IMR-90 (cell line): ENCODE results near the gene CRAMP1. TPM values are rescaled to one million over a fixed set of nuclear protein-coding genes. Genes with fewer than 3 reads are reported as not detected.
A peak's percentile ranks its signal among the peaks of the same experiment; 100 is the strongest.

ENCODE experiments used
- ATAC-seq: fragments of 200-7000 bp; cut with Tn5 transposase; 2 replicates; pipeline ENCODE4 v1.9.1; 2020; ENCODE audit warnings: low read depth, mild to moderate bottlenecking, moderate library complexity
- BruUV-seq: library from RNA; stranded (reverse); fragments of 400-500 nt; replicated peaks from 2 replicates; lab custom pipeline; 2021; lab: Mats Ljungman, UMichigan
- CTCF ChIA-PET: fragments of 300-600 bp; formaldehyde crosslinking; extraction: SDS; loops from one replicate; lab custom pipeline; 2021; ENCODE audit warnings: antibody characterized with exemption; lab: Yijun Ruan, JAX
- POLR2A ChIA-PET: fragments of 300-600 bp; sonication (Branson Sonifier 250); formaldehyde crosslinking; loops from one replicate; lab custom pipeline; 2022; ENCODE audit warnings: antibody characterized with exemption; ENCODE audit not compliant: unreplicated experiment; lab: Charles Lee
- DNase-seq: peaks from one replicate; pipeline ENCODE4 v3.0.0; 2013
- H2AFZ ChIP-seq: replicated peaks from 2 replicates; pipeline ENCODE3; 2013; ENCODE audit warnings: low read length, mild to moderate bottlenecking; ENCODE audit not compliant: poor library complexity
- H2AK5ac ChIP-seq: 2 replicates; pipeline ENCODE4 v1.6.1; 2013; ENCODE audit warnings: low read depth, low read length, inconsistent platforms
- H2AK9ac ChIP-seq: replicated peaks from 2 replicates; pipeline ENCODE3; 2013; ENCODE audit warnings: mild to moderate bottlenecking, low read depth, low read length, moderate library complexity; ENCODE audit not compliant: poor library complexity
- H2BK120ac ChIP-seq: 2 replicates; pipeline ENCODE4 v1.6.1; 2013; ENCODE audit warnings: low read depth, low read length, inconsistent platforms
- H2BK15ac ChIP-seq: 3 replicates; pipeline ENCODE4 v1.6.1; 2013; ENCODE audit warnings: low read depth, low read length, inconsistent platforms
- H2BK20ac ChIP-seq: 2 replicates; pipeline ENCODE4 v1.6.1; 2013; ENCODE audit warnings: low read depth, mild to moderate bottlenecking, inconsistent platforms, low read length, moderate library complexity
- H2BK5ac ChIP-seq: 2 replicates; pipeline ENCODE4 v1.6.1; 2013; ENCODE audit warnings: mild to moderate bottlenecking, low read depth, low read length, inconsistent platforms; ENCODE audit not compliant: poor library complexity, severe bottlenecking
- H3K14ac ChIP-seq: replicated peaks from 2 replicates; pipeline ENCODE4 v1.6.1; 2013; ENCODE audit warnings: low read depth, low read length, inconsistent platforms
- H3K18ac ChIP-seq: 2 replicates; pipeline ENCODE4 v1.6.1; 2013; ENCODE audit warnings: low read depth, low read length, control low read depth
- H3K23ac ChIP-seq: 2 replicates; pipeline ENCODE4 v1.6.1; 2013; ENCODE audit warnings: low read depth, low read length, inconsistent platforms
- H3K27ac ChIP-seq: 2 replicates; pipeline ENCODE4 v1.5.1; 2013; ENCODE audit warnings: mild to moderate bottlenecking, control low read depth, low read length; ENCODE audit not compliant: insufficient read depth
- H3K27me3 ChIP-seq: 2 replicates; pipeline ENCODE4 v1.6.1; 2013; ENCODE audit warnings: low read length; ENCODE audit not compliant: control insufficient read depth, insufficient read depth
- H3K36me3 ChIP-seq: 2 replicates; pipeline ENCODE4 v1.6.1; 2013; ENCODE audit warnings: low read length, mixed read lengths; ENCODE audit not compliant: control insufficient read depth, insufficient read depth
- H3K4ac ChIP-seq: 2 replicates; pipeline ENCODE4 v1.6.1; 2013; ENCODE audit warnings: low read depth, low read length, inconsistent platforms
- H3K4me1 ChIP-seq: 2 replicates; pipeline ENCODE4 v1.6.1; 2013; ENCODE audit warnings: low read length, mixed read lengths; ENCODE audit not compliant: control insufficient read depth, insufficient read depth
- H3K4me2 ChIP-seq: 2 replicates; pipeline ENCODE4 v1.6.1; 2013; ENCODE audit warnings: low read depth, mild to moderate bottlenecking, control low read depth, low read length, moderate library complexity
- H3K4me3 ChIP-seq: 2 replicates; pipeline ENCODE4 v1.5.1; 2013; ENCODE audit warnings: low read depth, mild to moderate bottlenecking, control low read depth, low read length, moderate library complexity; ENCODE audit not compliant: insufficient read depth
- H3K56ac ChIP-seq: 2 replicates; pipeline ENCODE4 v1.6.1; 2013; ENCODE audit warnings: low read length, inconsistent platforms; ENCODE audit not compliant: insufficient read depth; ENCODE audit errors: extremely low read depth
- H3K79me1 ChIP-seq, 2 experiments: 2 replicates each; pipeline ENCODE4 v1.6.1; 2013; ENCODE audit warnings: low read length in 2 of 2, inconsistent platforms in 1 of 2, low read depth in 1 of 2
- H3K9ac ChIP-seq: 2 replicates; pipeline ENCODE4 v1.6.1; 2013; ENCODE audit warnings: low read depth, low read length, control low read depth
- H3K9me1 ChIP-seq: 2 replicates; pipeline ENCODE4 v1.6.1; 2013; ENCODE audit warnings: low read length, inconsistent platforms; ENCODE audit not compliant: insufficient read depth
- H3K9me3 ChIP-seq: 2 replicates; pipeline ENCODE4 v1.6.1; 2013; ENCODE audit warnings: low read length; ENCODE audit not compliant: control insufficient read depth, insufficient read depth
- H4K20me1 ChIP-seq: 2 replicates; pipeline ENCODE4 v1.6.1; 2013; ENCODE audit warnings: low read length, inconsistent platforms; ENCODE audit not compliant: insufficient read depth
- H4K5ac ChIP-seq: 2 replicates; pipeline ENCODE4 v1.6.1; 2013; ENCODE audit warnings: mild to moderate bottlenecking, low read depth, low read length, control low read depth
- H4K8ac ChIP-seq, 2 experiments: 2 replicates each; pipeline ENCODE4 v1.6.1; 2013; ENCODE audit warnings: low read depth in 2 of 2, low read length in 2 of 2, control low read depth in 1 of 2, inconsistent platforms in 1 of 2
- H4K91ac ChIP-seq: 2 replicates; pipeline ENCODE4 v1.6.1; 2013; ENCODE audit warnings: low read depth, low read length, inconsistent platforms; ENCODE audit not compliant: insufficient read depth
- CEBPB ChIP-seq: IDR thresholded peaks from 2 replicates; pipeline ENCODE4 v1.6.1; 2012; ENCODE audit warnings: low read depth, low read length, improper control_type of control experiment
- CTCF ChIP-seq: conservative IDR thresholded peaks from 2 replicates; pipeline ENCODE4 v1.5.1; 2012; ENCODE audit warnings: mild to moderate bottlenecking, low read depth, low read length, improper control_type of control experiment
- ELK1 ChIP-seq: fragments of 150-350 bp; IDR thresholded peaks from 2 replicates; pipeline ENCODE4 v1.6.1; 2016; ENCODE audit warnings: low read depth, mild to moderate bottlenecking, low read length, moderate library complexity, borderline replicate concordance
- FOS ChIP-seq: fragments of 150-350 bp; IDR thresholded peaks from 2 replicates; pipeline ENCODE4 v1.6.1; 2016; ENCODE audit warnings: low read depth, low read length
- MAFK ChIP-seq: IDR thresholded peaks from 2 replicates; pipeline ENCODE4 v1.6.1; 2012; ENCODE audit warnings: low read depth, low read length, improper control_type of control experiment
- MXI1 ChIP-seq: IDR thresholded peaks from 2 replicates; pipeline ENCODE4 v1.6.1; 2012; ENCODE audit warnings: low read depth, mild to moderate bottlenecking, low read length, moderate library complexity, borderline replicate concordance
- POLR2A ChIP-seq: IDR thresholded peaks from 2 replicates; pipeline ENCODE4 v1.6.1; 2012; ENCODE audit warnings: mild to moderate bottlenecking, low read depth, low read length
- RAD21 ChIP-seq: IDR thresholded peaks from 2 replicates; pipeline ENCODE4 v1.6.1; 2012; ENCODE audit warnings: low read length, improper control_type of control experiment
- RCOR1 ChIP-seq: IDR thresholded peaks from 2 replicates; pipeline ENCODE4 v1.6.1; 2012; ENCODE audit warnings: mild to moderate bottlenecking, low read length, improper control_type of control experiment; ENCODE audit not compliant: insufficient replicate concordance
- RFX5 ChIP-seq: IDR thresholded peaks from 2 replicates; pipeline ENCODE4 v1.8.0; 2012; ENCODE audit warnings: low read depth, mild to moderate bottlenecking, low read length, moderate library complexity
- USF2 ChIP-seq: fragments of 150-350 bp; IDR thresholded peaks from 2 replicates; pipeline ENCODE4 v1.6.1; 2017; ENCODE audit warnings: mild to moderate bottlenecking, antibody characterized with exemption, low read length, low read depth
- WGBS, 2 experiments: methylation state at CpG; one replicate each; pipeline versions ENCODE4 v1.1.5 to v1.1.7; 2013; ENCODE audit warnings: missing lambda C conversion rate in 2 of 2; ENCODE audit not compliant: insufficient read length in 1 of 2; ENCODE audit errors: extremely low coverage in 2 of 2; 5-methylcytosine and 5-hydroxymethylcytosine counted together
- dilution Hi-C: fragments of 300-500 bp; cut with HindIII; formaldehyde crosslinking; loops from one replicate; pipeline ENCODE4 v1.14.3; 2018; ENCODE audit warnings: low sequenced_read_pairs; ENCODE audit not compliant: unreplicated experiment
- in situ Hi-C: fragments of 300-500 bp; cut with MboI; formaldehyde crosslinking; loops from 3 replicates; pipeline ENCODE4 v1.14.3; 2019; ENCODE audit warnings: low sequenced_read_pairs, inconsistent platforms, mixed read lengths
- intact Hi-C: fragments of 100-400 bp; cut with micrococcal nuclease; formaldehyde crosslinking; loops from 2 replicates; pipeline ENCODE4 v1.10.0; 2022
- polyA plus RNA-seq, 3 experiments: library from polyadenylated mRNA; depleted of rRNA; stranded (reverse); fragments of >200 nt; gene quantifications; 2 replicates each; pipeline ENCODE4 v1.2.3, GENCODE V29; 2012; ENCODE audit warnings: low replicate concordance in 1 of 3
- total RNA-seq: library from RNA; depleted of rRNA; stranded (reverse); fragments of >200 nt; gene quantifications from 2 replicates; pipeline ENCODE4 v1.2.3, GENCODE V29; 2012

The CRAMP1 gene
- total and polyA plus RNA-seq, 2 of the 4 experiments (the other 2 are of a cell fraction) = 3.2 to 12.0 TPM

GRCh38 chr16:1610899-1611632, 1.1 kb upstream of the CRAMP1 start:
- H2BK20ac ChIP-seq = no peak overlapping the region
- H2BK5ac ChIP-seq = no peak overlapping the region
- TF ChIP-seq RAD21 = no peak
- no peak for TF ChIP-seq RCOR1
- no peak; the same call in 1 of the 2 replicates for TF ChIP-seq POLR2A
- no peak for TF ChIP-seq CTCF
- no peak for TF ChIP-seq CEBPB
- no peak for TF ChIP-seq USF2
- no peak for TF ChIP-seq FOS
- no peak; the same call in 1 of the 2 replicates for TF ChIP-seq MXI1
- TF ChIP-seq MAFK = no peak
- no peak for TF ChIP-seq RFX5
- TF ChIP-seq ELK1 = no peak
- H3K27me3 ChIP-seq = no peaks in the 10 kb centered on the region
- H3K14ac ChIP-seq = no peak overlapping the region
- ChIA-PET CTCF (no interaction called here), POLR2A (no interaction called here)
- peak overlapping the region; percentile 53 to 87; a peak in 2 of 4 replicates for H4K8ac ChIP-seq
- 8% methylated on average over 22 of the region's 60 CpGs; no CpG with 5 or more reads in 1 of the 2 experiments for WGBS, 2 experiments
- no peak overlapping the region for H3K23ac ChIP-seq
- no peak for DNase-seq
- H3K56ac ChIP-seq = no peak overlapping the region
- no peak overlapping the region for H2AK5ac ChIP-seq
- H2BK15ac ChIP-seq = no peak overlapping the region
- peak overlapping the region; percentile 55 for H3K27ac ChIP-seq
- H3K9me1 ChIP-seq = peaks cover 4% of the 10 kb centered on the region; the same call in 1 of the 2 replicates
- H3K9ac ChIP-seq = peak overlapping the region; percentile 66
- peaks cover 12% of the 10 kb centered on the region for H4K20me1 ChIP-seq
- no peak overlapping the region for H2BK120ac ChIP-seq
- peaks cover 5% of the 10 kb centered on the region for H3K36me3 ChIP-seq
- H3K4me2 ChIP-seq = peak overlapping the region; percentile 72
- H3K4me1 ChIP-seq = peaks cover 7% of the 10 kb centered on the region
- no TSS peak for BruUV-seq
- H3K4ac ChIP-seq = peak overlapping the region; percentile 49; the same call in 1 of the 2 replicates
- H2AK9ac ChIP-seq = peak overlapping the region; percentile 68
- H4K91ac ChIP-seq = no peak overlapping the region
- intact Hi-C loops = loop anchor here (5.0 kb wide), 2 partner anchors 96 to 119 kb away; partner anchors contain the start of genes MAPK8IP3 and TELO2
- dilution Hi-C loops = no loop called here
- in situ Hi-C loops = no loop called here
- H3K18ac ChIP-seq = no peak overlapping the region
- H2AFZ ChIP-seq = peak overlapping the region; percentile 91
- peaks cover 12 to 43% of the 10 kb centered on the region in 2 experiments for H3K79me1 ChIP-seq
- no peak overlapping the region for H4K5ac ChIP-seq
- H3K9me3 ChIP-seq = no peaks in the 10 kb centered on the region
- ATAC-seq = peak; percentile 6
- H3K4me3 ChIP-seq = peak overlapping the region; percentile 44
